ENCODE measurements around the gene CDNF. TPM values are rescaled to one million over a fixed set of nuclear protein-coding genes. Genes with fewer than 3 reads are reported as not detected.

Gene CDNF
- polyA plus RNA-seq, 2 of the 4 experiments (the other 2 are of a cell fraction): 1.6 to 2.0 TPM

DNA sequence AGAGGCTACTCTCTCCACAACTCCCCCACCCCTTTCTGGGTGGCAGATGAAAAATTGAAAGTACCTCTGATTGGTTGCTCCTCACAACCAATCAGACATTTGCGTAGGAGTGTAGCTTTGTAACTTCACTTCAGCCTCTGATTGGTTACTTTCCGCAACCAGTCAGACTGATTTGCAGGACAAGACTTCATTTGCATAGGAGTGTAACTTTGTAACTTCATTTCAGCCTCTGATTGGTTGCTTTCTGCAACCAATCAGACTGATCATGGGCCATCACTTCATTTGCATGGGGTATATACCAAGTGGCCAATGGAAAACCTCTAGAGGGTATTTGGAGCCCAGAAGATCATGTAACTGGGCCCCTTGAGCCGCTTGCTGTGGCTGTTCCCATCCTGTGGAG is 25.6 kb downstream of the CDNF start:
- H3K4me1 ChIP-seq: no peaks in the 10 kb centered on the region
- H3K9me3 ChIP-seq: no peaks in the 10 kb centered on the region
- FAIRE-seq: no peak
- TF ChIP-seq JUNB (IDR thresholded peaks at IDR 0.05) (no peak), HOXB5 (CRISPR knock-in tag; IDR thresholded peaks at IDR 0.05) (no peak), GATA3 (IDR thresholded peaks at IDR 0.05; ENCODE audit: borderline replicate concordance) (no peak), RCOR1 (IDR thresholded peaks at IDR 0.05; ENCODE audit: low read depth, low read length) (no peak)
- TF ChIP-seq, protein P1, sequence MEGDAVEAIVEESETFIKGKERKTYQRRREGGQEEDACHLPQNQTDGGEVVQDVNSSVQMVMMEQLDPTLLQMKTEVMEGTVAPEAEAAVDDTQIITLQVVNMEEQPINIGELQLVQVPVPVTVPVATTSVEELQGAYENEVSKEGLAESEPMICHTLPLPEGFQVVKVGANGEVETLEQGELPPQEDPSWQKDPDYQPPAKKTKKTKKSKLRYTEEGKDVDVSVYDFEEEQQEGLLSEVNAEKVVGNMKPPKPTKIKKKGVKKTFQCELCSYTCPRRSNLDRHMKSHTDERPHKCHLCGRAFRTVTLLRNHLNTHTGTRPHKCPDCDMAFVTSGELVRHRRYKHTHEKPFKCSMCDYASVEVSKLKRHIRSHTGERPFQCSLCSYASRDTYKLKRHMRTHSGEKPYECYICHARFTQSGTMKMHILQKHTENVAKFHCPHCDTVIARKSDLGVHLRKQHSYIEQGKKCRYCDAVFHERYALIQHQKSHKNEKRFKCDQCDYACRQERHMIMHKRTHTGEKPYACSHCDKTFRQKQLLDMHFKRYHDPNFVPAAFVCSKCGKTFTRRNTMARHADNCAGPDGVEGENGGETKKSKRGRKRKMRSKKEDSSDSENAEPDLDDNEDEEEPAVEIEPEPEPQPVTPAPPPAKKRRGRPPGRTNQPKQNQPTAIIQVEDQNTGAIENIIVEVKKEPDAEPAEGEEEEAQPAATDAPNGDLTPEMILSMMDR (IDR thresholded peaks at IDR 0.05): no peak
- TF ChIP-seq, protein P2, sequence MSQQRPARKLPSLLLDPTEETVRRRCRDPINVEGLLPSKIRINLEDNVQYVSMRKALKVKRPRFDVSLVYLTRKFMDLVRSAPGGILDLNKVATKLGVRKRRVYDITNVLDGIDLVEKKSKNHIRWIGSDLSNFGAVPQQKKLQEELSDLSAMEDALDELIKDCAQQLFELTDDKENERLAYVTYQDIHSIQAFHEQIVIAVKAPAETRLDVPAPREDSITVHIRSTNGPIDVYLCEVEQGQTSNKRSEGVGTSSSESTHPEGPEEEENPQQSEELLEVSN (IDR thresholded peaks at IDR 0.05; ENCODE audit: borderline replicate concordance, low read depth): no peak
- no peak; a peak in 1 of 6 replicates for ATAC-seq
- ChIA-PET CTCF (interaction anchor here (0.8 to 1.0 kb wide), 2 partner anchors 11 to 21 kb away, joined by 3 read pairs; no protein-coding TSS in a partner anchor), POLR2A (no interaction called here)
- no peak overlapping the region for H3K4me2 ChIP-seq
- H3K27ac ChIP-seq: peak overlapping the region in 1 of 2 experiments; percentile 57; a peak in 2 of 6 replicates
- peak in 1 of 2 experiments; percentile 63 for DNase-seq (ENCODE audit: low read depth in 1 of 2, low spot score in 1 of 2)
- 90% methylated on average over 3 of the region's 3 CpGs for WGBS (ENCODE audit: missing lambda C conversion rate)
- no peak overlapping the region for H3K4me3 ChIP-seq

DNA sequence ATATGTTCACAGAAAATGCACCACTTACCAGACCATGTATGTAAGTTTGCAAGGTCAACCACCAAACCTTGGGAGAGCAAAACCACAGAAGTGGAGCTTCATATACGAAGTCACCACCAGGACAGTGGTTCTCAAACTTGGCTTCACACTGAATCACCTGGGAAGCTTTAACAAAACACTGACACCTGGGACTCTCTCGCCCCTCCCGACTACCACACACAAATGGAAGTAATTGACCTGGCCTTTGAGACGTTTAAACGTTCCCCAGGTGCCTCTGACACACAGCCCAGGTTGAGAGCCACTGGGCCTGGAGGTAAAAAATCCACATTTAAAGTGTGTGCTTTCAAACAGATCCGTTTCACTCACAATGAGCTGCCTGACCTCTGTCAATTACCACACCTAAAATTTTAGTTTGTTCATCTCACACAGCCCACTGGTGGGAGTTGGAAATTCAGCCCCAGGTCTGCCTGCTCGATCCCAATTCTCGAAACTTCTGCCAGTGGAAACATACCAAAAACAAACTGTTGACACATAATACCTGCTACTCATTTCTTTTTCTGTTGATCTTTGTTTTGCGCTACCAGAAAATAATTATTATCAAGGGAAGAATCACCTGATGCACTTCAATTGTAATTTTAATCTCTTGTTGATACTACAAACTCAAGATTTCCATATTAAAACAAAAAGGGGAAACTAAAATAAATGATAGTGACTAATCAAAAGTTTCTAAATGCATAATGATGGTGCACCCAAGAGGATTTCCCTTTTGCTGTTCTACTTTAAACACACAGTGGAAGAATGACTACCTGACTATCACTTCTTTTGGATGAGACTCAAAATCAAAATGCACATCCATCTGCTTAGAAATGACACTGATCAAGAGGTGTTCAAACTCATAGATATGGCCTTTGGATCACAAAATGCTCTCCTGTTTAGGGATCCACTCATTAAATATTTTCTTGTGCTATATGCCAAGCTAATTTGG is 26.6 kb downstream of the CDNF start:
- ATAC-seq: no peak
- CTCF ChIA-PET: interaction anchor here (1.0 kb wide), 1 partner anchor 20 kb away, joined by 3 read pairs; no protein-coding TSS in a partner anchor
- Histone ChIP-seq H3K4me2 (no peak overlapping the region), H3K4me3 (no peak overlapping the region), H3K9me3 (no peaks in the 10 kb centered on the region), H3K27ac (peak overlapping the region in 1 of 2 experiments; percentile 59; a peak in 3 of 6 replicates), H3K4me1 (no peaks in the 10 kb centered on the region)
- DNase-seq (ENCODE audit: low read depth in 1 of 2, low spot score in 1 of 2): no peak
- WGBS (ENCODE audit: missing lambda C conversion rate): 86% methylated on average over 9 of the region's 9 CpGs
- no peak for TF ChIP-seq CHD4 (IDR thresholded peaks at IDR 0.05; ENCODE audit: borderline replicate concordance)
- POLR2A ChIA-PET: interaction anchor here (0.5 kb wide), 1 partner anchor 287 kb away, joined by 5 read pairs; no protein-coding TSS in a partner anchor
- FAIRE-seq: no peak

DNA sequence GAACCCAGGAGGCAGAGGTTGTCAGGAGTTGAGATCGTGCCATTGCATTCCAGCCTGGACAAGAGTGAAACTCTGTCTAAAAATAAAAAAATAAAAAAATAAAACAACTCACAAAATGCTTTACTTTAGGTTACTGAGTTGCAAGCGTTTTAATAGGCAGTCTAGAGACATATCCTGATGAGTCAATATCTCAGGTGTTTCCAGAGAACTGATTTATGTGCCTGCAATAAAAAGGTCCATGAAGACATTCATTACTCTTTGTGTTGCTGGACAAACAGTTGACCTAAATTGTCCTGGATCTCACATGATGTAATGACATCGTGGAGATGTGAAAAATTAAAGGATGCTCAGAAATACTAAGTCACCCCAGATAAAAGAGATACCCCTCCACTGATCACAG is 31.5 kb downstream of the CDNF start:
- no peak overlapping the region for H3K27ac ChIP-seq
- H3K4me1 ChIP-seq: no peaks in the 10 kb centered on the region
- no peak for DNase-seq (ENCODE audit: low read depth in 1 of 2, low spot score in 1 of 2)
- CTCF ChIA-PET: no interaction called here
- 62% methylated on average over 3 of the region's 3 CpGs for WGBS (ENCODE audit: missing lambda C conversion rate)
- POLR2A ChIA-PET: no interaction called here
- ATAC-seq: no peak
- TF ChIP-seq CEBPB (IDR thresholded peaks at IDR 0.05): no peak
- no peak for TF ChIP-seq CBX2 (IDR thresholded peaks at IDR 0.05; ENCODE audit: borderline replicate concordance, low read depth)
- TF ChIP-seq RARB (CRISPR knock-in tag; IDR thresholded peaks at IDR 0.05): no peak
- no peak for TF ChIP-seq TFCP2L1 (CRISPR knock-in tag; IDR thresholded peaks at IDR 0.05)
- TF ChIP-seq MYC (IDR thresholded peaks at IDR 0.05; ENCODE audit: borderline replicate concordance, low read length): no peak
- no peak for TF ChIP-seq KDM1A (IDR thresholded peaks at IDR 0.05; ENCODE audit: low read depth)
- no peak for TF ChIP-seq CHD4 (IDR thresholded peaks at IDR 0.05; ENCODE audit: borderline replicate concordance)
- TF ChIP-seq, protein P3, sequence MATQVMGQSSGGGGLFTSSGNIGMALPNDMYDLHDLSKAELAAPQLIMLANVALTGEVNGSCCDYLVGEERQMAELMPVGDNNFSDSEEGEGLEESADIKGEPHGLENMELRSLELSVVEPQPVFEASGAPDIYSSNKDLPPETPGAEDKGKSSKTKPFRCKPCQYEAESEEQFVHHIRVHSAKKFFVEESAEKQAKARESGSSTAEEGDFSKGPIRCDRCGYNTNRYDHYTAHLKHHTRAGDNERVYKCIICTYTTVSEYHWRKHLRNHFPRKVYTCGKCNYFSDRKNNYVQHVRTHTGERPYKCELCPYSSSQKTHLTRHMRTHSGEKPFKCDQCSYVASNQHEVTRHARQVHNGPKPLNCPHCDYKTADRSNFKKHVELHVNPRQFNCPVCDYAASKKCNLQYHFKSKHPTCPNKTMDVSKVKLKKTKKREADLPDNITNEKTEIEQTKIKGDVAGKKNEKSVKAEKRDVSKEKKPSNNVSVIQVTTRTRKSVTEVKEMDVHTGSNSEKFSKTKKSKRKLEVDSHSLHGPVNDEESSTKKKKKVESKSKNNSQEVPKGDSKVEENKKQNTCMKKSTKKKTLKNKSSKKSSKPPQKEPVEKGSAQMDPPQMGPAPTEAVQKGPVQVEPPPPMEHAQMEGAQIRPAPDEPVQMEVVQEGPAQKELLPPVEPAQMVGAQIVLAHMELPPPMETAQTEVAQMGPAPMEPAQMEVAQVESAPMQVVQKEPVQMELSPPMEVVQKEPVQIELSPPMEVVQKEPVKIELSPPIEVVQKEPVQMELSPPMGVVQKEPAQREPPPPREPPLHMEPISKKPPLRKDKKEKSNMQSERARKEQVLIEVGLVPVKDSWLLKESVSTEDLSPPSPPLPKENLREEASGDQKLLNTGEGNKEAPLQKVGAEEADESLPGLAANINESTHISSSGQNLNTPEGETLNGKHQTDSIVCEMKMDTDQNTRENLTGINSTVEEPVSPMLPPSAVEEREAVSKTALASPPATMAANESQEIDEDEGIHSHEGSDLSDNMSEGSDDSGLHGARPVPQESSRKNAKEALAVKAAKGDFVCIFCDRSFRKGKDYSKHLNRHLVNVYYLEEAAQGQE (IDR thresholded peaks at IDR 0.05): no peak
- no peak for TF ChIP-seq MAFK (IDR thresholded peaks at IDR 0.05; ENCODE audit: partially characterized antibody)
- no peak for TF ChIP-seq SMC3 (IDR thresholded peaks at IDR 0.05)
- no peak for TF ChIP-seq SREBF2 (IDR thresholded peaks at IDR 0.05)
- no peak for TF ChIP-seq EP300 (IDR thresholded peaks at IDR 0.05)
- TF ChIP-seq FOXS1 (CRISPR knock-in tag; IDR thresholded peaks at IDR 0.05): no peak
- no peak overlapping the region for H3K4me3 ChIP-seq
- H3K4me2 ChIP-seq: no peak overlapping the region
- H3K9me3 ChIP-seq: no peaks in the 10 kb centered on the region
- FAIRE-seq: no peak
